Hematopoietic multipotent progenitor cell treated with erythropoietin and hydrocortisone succinate and interleukin-3 and kit ligand, for 15 days (in vitro differentiated cells): Measurements from ENCODE around the gene RAD51B.
"Not testable (repeated sequence)": the region's sequence is repeated elsewhere in the genome, so short reads cannot be mapped to it uniquely, and the experiment has no call there.

Source experiments
- DNase-seq: peaks from one replicate; pipeline ENCODE4 v3.0.0-alpha.2; 2015; ENCODE audit warnings: low spot score

RAD51B gene

DNA sequence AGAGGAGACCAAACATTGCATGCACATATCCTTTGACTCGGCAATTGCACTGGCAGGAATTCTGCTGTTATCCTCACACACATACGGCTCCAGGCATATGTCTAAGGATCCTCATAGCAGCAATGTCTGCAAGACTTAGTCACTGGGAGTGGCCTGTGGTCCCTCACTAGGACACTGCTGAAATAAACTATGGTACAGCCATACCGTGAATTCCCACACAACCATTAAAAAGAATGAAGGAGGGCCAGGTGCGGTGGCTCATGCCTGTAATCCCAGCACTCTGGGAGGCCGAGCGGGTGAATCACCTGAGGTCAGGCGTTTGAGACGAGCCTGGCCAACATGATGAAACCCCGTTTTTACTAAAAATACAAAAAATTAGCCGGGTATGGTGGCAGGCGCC, 868.2 kb downstream of the RAD51B start:
- DNase-seq, result no peak

DNA sequence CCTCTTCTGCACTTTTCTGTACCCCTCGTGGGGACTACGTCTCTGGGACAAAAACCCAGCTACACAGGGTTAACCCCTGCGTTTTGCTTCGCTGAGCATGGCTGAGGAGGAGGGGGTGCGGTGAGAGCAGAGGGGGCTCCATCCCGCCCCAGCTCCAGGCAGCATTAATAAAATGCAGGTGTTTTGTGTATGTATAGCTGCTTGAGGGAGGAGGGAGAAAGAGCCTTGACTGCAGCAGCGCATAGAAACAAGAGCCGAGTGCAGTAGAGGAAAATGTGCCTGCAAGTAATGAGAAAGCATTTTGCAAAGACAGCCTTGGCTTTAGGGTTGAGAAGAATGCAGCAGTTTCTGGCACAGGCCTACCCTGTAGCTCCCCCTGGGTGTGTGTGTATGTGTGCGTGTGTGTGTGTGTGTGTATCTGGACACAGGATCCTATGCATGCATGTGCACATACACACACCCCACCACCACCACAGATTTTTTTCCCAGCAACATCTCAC, 869.3 kb downstream of the RAD51B start:
- no peak for DNase-seq

DNA sequence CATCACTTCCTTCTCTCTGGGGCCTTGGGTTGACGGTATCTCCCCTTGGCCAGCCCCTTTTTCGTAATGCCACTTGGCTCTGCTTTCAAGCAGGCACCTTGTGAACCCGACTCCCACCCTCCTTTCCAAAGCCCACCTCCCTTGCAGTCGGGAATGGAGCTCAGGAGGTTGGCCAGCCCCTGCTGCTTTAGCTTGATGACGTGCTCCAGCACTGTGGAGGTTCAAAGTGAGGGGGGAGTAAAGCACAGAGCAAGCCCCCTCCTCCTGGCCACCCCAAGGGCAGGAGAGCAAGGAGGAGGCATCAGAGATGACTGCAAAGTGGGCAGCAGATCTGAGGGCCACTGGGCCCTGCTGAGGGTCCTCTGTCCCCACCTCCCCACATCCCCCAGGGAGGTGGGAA, 869.9 kb downstream of the RAD51B start:
- no peak for DNase-seq

DNA sequence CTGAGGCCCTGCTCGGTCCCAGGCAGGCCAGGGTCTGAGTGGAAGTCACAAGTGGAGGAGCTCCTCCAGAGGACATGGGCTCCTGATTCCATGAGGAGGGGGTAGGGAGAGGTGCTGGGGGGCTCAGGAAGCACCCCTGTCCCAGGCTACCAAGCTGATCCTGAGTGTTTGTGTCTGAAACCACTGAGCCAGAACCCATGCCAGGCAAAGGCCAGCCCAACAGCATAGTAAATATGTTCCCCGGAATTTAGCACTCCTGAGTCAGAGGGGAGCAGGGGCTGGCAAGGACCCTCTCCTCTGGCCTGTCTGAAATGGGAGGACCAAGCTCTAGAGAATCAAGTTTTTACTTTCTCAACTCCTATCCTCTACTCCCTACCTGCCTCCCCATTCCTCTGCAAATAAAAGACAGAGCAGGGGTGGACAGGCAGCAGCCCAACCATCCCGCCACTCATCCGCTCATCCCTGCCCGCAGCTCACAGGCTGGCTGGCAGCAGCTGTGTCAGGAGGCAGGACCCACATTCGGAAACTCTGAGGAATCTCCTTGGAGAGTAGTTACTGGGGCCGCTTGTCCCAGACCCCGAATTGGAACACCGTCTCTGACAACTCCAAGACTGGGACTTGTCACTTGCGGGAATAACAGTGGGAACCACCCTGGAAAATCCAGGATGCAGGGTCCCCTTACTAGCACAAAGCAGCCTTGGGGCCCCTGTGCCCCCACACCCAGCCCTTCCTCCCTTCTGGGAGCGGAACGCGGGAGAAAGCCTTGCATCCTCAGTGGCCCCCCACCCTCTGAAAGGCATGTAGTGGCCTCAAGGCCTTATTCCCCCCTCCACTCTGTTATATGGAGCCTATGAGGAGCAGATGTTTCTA, 870.7 kb downstream of the RAD51B start:
- DNase-seq, result no peak

DNA sequence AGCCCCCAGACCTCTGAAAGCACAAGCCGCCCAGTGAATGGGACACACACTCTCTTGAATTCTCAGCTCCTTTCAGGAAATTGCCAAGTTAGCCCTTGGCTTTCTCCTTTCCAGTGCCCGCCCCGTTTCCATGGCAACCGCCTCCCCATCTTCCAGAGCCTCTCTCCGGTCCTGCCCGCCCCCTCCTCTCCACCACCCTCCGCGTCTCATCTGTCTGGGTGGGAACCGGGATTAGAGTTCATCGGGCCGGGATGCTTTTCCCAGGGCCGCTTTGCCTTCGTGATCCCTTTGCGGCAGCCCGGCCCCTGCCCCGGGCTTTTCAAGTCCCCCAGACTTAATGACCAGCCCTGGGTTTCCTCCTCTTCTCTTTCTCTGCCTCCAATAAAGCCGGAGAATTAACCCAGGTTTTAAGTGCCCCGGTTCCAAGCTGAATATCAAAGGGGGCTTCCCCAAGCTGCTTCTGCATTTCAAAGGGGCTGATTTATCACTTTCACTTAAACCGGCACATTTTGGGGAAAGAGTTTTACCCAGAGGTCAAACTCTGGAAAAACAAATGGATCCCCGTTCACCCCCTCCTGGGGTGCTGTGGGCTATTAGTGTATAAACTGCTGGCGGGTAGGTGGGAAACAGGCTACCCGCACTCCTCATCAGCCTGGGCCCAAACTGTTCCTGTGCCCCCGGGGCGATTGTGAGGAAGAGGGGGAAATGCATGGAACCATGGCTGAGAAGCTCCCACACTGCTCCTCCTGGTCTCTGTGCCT, 871.6 kb downstream of the RAD51B start:
- no peak for DNase-seq

DNA sequence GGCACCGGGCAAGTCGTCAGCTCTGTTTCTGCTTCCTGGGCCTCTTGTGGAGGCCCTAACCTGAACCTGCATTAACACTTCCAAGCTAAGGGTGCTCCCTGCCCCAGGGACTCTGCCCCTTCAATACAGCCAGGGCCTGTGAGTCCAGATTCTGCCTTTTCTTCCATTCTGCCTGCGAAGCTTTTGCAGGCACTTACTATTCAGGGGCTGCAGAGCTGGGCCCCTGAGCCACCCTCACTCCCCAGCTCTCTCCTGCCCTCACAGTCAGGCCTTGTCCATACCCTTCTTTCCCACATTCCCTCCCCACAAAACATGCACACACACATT, 872.2 kb downstream of the RAD51B start:
- no peak for DNase-seq

DNA sequence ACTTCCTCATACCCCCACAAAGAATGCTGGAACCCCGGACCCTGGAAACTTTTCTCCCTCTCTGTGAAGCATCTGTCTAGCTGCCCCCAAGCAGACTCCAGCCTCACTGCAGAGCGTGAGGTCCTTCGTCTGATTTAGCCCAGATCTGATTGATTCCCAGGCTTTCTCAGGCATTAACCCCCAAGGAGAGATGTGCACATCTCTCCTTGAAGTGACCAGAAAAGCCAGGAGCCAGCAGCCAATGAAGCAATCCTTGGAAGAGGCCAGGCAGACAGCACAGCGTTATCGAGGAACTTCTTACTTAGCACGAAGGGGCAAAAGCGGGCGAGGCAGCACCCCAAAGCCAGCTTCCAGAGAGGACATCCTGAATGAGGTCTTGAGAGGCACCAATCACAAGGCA, 872.6 kb downstream of the RAD51B start:
- no peak for DNase-seq

DNA sequence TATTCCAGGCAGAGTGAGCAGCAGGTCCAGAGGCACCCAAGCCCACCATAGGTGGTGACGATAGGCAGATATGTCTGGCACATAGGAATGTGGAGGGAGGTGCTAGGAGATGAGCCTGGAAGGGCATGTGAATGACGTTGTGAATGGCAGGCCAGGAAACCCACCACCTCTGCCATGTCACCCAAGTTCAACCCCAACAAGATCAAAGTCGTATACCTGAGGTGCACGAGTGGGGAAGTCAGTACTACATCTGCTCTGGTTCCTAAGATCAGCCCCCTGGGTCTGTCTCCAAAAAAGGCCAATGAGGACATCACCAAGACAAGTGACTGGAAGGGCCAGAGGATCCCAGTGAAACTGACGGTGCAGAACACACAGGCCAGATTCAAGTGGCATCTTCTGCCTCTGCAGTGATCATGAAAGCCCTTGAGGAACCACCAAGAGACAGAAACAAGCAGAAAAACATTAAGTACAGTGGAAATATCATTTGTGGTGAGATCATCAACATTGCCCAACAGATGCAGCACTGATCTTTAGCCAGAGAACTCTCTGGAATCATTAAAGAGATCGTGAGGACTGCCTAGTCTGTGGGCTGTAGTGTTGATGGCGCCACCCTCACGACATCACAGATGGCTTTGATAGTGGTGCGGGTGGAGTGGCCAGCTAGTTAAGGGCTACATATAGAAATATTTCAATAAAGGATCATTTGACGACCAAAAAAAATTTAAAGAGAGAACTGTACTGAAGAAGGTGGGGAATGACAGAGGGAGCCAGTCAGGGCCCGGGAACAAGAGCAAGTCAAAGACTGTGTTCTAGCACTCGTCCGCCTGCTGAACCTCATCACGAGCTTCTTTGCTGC, 873.6 kb downstream of the RAD51B start:
- no peak for DNase-seq

DNA sequence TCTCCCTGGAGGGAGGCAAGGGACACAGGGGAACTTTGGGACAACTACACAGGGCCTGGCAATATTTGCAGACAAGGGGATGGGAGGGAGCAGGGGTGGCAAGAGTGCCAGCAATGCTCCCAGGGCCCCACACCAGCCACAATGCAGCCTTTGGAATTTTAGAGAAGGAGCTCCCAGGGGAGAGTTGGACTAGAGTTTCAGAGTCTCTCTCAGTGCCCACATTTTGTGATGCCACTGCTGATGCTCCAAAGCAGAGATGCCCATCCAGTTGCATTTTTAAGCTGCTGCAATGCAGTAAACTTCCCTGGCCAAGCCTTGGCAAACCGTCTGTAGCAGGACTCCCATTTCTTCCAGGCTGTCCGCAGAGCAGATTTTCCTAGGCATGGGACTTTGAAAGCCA, 874.3 kb downstream of the RAD51B start:
- DNase-seq, result no peak

DNA sequence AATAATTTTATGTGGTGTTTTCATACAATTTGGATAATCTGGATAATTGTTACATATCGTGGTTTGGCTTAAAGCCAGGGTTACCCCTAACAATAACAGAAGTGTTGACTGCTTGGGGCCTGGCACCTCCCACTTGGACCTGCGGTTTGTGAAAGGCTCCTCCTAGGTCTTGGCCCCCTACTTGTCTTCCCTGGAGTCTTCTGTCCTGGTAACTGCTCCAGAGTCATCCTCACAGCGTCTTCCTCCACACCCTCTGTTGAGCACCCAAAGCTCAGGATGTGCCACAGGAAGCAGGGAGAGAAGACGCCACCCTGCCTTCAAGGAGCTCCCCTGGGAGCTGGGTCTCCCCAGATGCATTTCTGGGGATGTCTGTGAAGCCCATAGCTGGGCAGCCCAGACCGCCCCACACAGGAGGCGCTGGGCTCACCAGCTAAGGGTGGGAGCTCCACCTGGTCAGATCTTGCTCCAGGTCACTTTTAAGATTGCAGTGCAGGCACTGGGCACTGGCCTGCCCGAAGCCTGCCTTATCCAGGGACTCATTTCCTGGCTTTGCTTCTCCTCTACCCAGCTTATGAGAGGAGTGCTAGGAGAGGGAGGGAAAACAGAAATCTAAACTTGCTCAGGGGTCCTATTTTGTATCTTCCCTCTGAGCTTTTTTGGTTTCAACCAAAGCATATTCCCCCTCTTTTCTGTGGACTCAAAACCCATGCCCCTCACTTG, 875.1 kb downstream of the RAD51B start:
- no peak for DNase-seq

DNA sequence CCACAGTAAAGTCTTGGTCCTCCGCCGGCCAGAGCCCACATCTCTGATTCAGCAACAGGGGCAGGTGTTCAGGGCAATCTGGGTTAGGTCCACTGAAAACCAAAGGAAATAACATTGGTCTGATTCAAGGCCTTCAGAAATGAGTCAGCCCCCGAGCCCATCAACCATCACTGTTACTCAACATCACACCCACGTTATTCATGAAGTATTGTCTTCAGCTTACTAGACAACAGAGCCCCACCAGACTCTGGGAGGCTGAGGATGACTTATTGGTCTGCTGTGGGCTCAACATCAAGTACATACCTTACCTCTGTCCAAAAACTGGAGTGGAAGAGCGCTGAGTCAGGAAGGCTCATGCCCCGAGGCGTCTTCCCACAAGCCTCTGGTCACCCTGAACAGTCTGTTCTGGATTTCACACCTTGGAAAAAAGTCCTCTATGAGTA, 875.8 kb downstream of the RAD51B start:
- DNase-seq, result no peak

DNA sequence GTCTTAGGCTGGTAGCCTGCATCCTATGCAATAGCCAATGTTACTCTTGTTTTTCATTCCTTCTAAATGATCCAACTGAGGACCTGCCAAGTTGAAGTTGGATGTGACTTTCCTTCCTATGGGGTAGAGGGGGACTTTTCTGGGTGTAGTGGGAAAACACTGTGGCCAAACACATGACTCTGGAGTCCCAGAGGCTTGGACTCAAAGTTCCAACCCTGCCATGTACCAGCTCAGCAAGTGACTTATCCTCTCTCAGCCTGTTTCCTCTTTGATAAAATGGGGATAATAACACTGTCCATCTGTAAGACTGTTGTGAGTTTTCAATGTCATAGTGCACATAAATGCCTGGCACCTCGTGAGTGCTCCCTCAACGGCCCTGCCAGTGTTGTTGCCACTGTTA, 876.3 kb downstream of the RAD51B start:
- DNase-seq, result no peak

DNA sequence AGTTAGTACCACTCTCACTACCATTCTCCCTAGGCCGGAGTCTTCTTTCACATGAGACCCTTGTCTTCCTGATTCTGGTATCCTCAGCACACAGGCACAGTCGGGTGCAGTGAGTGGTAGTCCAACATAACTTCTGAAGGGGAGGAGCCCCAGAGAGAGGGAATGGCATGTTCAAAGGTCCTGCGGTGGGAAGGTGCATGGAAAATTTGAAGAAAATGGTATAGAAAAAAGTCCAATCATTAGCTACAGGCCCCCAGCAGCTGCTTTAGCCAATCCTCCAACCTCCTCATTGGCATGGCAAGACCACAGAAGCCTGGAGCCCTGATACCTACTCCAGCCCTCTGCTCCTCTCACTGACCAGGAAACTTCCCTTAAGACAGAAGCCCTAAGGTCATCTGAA, 876.7 kb downstream of the RAD51B start:
- DNase-seq, result no peak

DNA sequence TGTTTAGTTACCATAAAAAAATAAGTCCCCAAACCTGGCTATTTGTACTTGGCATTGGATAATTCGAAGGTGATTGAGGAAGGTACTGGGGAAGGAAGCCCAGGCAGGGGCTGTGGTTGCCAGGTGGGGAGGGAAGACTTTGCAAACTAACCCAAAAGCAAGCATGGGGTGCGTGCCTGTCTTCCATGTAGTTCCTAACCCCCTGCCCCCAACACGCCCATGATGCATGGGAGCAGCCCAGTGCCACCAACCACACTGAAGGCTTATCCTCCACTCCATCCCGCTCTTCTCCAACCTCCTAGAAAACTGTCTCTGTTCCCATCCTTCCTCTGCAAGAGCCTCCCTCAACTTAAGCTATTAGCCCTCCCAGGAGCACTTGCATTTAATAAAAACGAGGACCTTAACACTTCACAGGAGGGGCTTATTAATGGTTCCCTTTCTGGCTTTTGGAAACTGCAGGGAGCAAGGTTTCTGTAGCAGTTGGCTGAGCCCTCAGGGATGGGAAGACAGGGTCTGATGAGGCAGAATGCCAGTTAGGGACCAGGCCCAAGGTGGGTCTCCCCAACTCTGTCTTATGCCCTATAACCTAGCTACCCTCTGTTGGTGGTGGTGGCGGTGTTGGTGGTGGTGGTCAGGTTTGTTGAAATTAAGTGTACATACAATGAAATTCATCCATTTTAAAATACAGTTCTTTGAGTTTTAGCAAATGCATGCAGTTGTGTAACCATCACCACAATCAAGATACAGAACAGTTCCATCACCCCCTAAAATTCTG, 877.3 kb downstream of the RAD51B start:
- DNase-seq, result no peak

DNA sequence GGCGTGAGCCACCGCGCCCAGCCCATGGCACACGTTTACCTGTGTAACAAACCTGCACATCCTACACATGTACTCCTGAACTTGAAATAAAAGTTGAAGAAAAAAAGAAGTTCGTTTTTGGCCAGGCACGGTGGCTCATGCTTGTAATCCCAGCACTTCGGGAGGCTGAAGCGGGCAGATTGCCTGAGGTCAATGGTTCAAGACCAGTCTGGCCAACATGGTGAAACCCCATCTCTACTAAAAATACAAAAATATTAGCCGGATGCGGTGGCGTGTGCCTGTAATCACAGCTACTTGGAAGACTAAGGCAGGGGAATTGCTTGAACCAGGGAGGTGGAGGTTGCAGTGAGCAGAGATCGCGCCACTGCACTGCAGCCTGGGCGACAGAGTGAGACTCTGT, 879.2 kb downstream of the RAD51B start:
- DNase-seq, result not testable (repeated sequence)

DNA sequence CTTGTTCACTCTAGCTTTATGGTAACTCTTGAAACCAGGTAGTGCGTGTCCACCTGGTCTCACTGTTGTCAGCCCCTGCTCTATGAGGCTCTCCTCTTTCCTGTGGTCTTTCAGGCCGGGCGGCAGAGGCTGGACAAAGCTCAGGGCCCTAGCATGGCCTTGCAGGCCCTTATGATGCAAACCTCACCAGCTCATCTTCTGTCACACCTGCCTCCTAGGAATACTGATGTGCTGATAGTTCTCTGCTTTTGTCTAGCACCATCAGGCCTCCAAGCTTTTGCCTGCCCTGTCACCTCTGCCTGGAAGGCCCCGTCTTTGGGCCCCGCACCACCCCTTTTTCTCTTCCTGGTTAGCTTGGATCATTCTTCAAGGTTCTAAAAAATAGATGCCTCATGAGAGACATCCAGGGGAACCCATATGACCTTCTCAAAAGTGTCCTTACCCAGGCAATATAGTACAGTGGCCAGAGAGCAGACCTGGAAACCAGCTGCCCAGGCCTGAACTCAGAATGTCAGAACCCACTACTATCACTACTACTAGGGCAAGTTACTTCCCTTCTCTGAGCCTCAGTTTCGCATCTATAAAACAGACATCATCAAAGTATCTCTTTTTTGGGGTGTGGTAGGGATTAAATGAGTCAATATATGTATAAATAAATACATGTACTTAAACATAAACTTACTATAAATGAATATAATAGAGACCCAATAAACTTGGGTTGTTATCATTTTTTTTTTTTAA, 881.6 kb downstream of the RAD51B start:
- no peak for DNase-seq

DNA sequence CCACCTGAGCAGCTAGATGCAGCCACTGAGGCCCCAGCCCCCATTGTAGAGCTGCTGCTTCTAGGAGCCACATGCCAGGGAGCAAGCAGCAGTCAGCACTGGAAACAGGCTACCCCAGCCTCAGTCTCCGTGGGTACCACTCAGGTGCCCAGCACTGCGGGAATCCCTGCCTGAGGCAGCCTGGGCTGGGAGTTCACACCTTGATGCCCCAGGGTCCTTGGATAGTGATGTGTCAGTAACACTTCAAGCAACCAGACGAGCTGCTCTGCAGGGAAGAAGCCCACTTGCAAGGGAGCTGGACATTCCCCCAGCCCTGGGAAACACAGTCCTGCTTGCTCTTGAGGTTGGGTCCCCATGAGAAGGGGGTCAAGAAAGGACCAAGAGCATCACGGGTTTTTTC, 882.6 kb downstream of the RAD51B start:
- DNase-seq, result no peak

DNA sequence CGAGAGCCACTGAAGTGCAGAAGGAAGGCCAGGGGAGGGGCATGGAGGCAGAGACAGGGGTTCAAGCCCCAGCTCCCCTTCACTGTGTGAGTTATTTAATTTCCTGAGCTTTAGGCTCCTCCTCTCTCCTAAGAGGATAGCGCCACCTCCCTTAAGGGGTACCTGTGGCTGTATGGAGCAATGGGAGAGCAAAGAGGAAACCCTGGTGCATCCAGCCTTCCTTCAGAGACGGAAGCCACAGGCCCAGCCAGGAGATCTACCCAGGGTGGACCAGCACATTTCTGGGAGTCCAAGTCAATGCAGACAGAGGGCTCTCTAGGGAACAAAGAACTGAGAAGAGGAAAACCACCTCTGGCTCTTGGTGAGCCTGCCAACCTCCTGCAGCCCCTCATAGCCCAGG, 883.0 kb downstream of the RAD51B start:
- DNase-seq, result no peak

DNA sequence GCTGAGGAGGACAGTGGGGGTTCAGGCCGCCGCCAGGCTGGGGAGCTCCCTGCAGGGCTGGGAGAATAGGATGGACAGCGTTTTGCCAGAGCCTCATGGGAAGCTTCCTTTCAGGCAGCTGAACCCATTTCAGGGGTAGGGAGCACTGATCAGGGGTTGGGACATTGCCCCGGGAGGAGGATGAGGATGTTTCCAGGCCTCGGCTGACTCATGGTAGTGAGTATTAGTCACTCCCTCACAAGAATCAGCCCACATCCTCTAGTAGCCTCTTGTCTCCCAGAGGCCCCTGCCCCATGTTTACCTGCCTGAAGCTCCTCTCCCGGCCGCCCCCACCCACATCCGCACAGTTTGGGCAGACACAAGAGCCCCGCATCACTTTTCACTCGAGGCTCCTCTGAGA, 883.5 kb downstream of the RAD51B start:
- DNase-seq, result no peak
